Right lobe of liver (tissue), 6 donors: Measurements from ENCODE around the gene SEC23A. TPM values are rescaled to one million over a fixed set of nuclear protein-coding genes. Genes with fewer than 3 reads are reported as not detected.
"Not testable (repeated sequence)": the region's sequence is repeated elsewhere in the genome, so short reads cannot be mapped to it uniquely, and the experiment has no call there.

Source experiments
- ATAC-seq, 4 donors: fragments of 200-7000 bp; cut with Tn5 transposase; one replicate each; pipeline ENCODE4 v1.9.1; 2020; ENCODE audit warnings: mild to moderate bottlenecking in 4 of 4, moderate library complexity in 4 of 4
- DNase-seq, 3 donors: peaks; one replicate each; pipeline ENCODE4 v3.0.0-alpha.2; 2020
- H3K27ac ChIP-seq, 3 donors: fragments of 200-600 bp; one replicate each; pipeline ENCODE4 v1.8.0; 2022
- H3K27me3 ChIP-seq, 2 donors: fragments of 200-600 bp; one replicate each; pipeline ENCODE4 v1.8.0; 2022
- H3K36me3 ChIP-seq, 4 donors: fragments of 200-600 bp; sonication (generic) in 1 of 4; one replicate each; pipeline versions ENCODE4 v1.5.1 to v1.8.0; 2017 to 2022; ENCODE audit warnings: control low read depth in 1 of 4
- H3K4me1 ChIP-seq, 4 donors: fragments of 200-600 bp; sonication (generic) in 1 of 4; one replicate each; pipeline versions ENCODE4 v1.5.1 to v1.8.0; 2017 to 2022; ENCODE audit warnings: control low read depth in 1 of 4
- H3K4me3 ChIP-seq, 3 donors: fragments of 200-600 bp; one replicate each; pipeline ENCODE4 v1.8.0; 2022
- H3K9me3 ChIP-seq, 4 donors: fragments of 200-600 bp; sonication (generic) in 1 of 4; one replicate each; pipeline versions ENCODE4 v1.5.1 to v1.8.0; 2017 to 2022; ENCODE audit warnings: control low read depth in 1 of 4
- POLR2A ChIP-seq: fragments of 450-650 bp; IDR thresholded peaks from one replicate; pipeline ENCODE4 v1.6.1; 2017; ENCODE audit warnings: antibody characterized with exemption, mild to moderate bottlenecking
- WGBS: methylation state at CpG from one replicate; pipeline ENCODE4 v1.1.6; 2018; ENCODE audit warnings: low coverage, low lambda C conversion rate; ENCODE audit not compliant: insufficient coverage; ENCODE audit errors: missing lambda C conversion rate; 5-methylcytosine and 5-hydroxymethylcytosine counted together
- intact Hi-C, 2 donors: fragments of 100-400 bp; cut with DNase I; formaldehyde crosslinking; loops; one replicate each; pipeline versions ENCODE4 v1.11.2 to v1.14.1; 2022
- total RNA-seq, 6 experiments: library from RNA; depleted of rRNA in 2 of 6; stranded (reverse); fragments of >200 nt in 2 of 6; fragmentation: NEBNext Ultra II Directional in 3 of 6; extraction: Animal tissue kit (Norgen Biotek cat#: 25700) in 3 of 6; gene quantifications; one replicate each; pipeline versions ENCODE4 v1.1.0 to v1.2.4, GENCODE V29; 2016 to 2023
- TF ChIP-seq, protein P1 (sequence below), 4 donors: fragments of 200-600 bp in 3 of 4; fragments of 450-650 bp in 1 of 4; IDR thresholded peaks; one replicate each; pipeline versions ENCODE4 v1.5.1 to v1.8.0; 2016 to 2022; ENCODE audit warnings: antibody characterized with exemption in 4 of 4, mild to moderate bottlenecking in 2 of 4
- donor health status: DM: no; HTN: yes; CAD: no.
- donor health status: DM: no; HTN: no; CAD: no.
- donor health status: DM: no; HTN: no; CAD: no.
- donor health status: DM: no; HTN: yes; CAD: no.
- donor health status: DM: no; HTN: yes; CAD: no.

SEC23A gene
- total RNA-seq, 6 experiments from 2014 or later = 69.2 to 107 (median 88.1) TPM

DNA sequence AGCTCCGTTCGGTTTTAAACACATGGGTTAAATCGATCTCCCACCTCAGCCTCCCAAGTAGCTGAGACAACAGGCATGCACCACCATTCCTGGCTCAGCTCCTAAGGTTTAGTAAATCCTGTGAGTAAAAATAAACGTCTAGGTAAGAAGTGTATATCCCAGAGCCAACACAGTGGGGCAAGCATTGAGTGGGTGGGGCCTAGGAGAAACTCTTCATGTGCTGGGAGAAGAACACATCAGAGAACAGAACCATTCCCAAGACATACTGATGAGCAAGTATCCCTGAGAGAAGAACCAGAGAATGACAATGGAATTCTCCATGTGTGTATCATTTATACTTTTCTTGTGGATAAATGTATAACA lies 86.3 kb downstream of the SEC23A start:
- DNase-seq (no peak), ATAC-seq (peak in 2 of 4 donors; percentile 19 to 39)
- peak overlapping the region in 1 of 3 donors; percentile 18 for H3K27ac ChIP-seq
- 74% methylated on average over 4 of the region's 4 CpGs for WGBS
- no peaks in the 10 kb centered on the region for H3K36me3 ChIP-seq
- peaks cover 0 to 18% (median 2%) of the 10 kb centered on the region in 4 donors for H3K4me1 ChIP-seq
- H3K27me3 ChIP-seq = no peaks in the 10 kb centered on the region
- H3K9me3 ChIP-seq = no peaks in the 10 kb centered on the region
- H3K4me3 ChIP-seq = no peak overlapping the region
- TF ChIP-seq, protein P1, sequence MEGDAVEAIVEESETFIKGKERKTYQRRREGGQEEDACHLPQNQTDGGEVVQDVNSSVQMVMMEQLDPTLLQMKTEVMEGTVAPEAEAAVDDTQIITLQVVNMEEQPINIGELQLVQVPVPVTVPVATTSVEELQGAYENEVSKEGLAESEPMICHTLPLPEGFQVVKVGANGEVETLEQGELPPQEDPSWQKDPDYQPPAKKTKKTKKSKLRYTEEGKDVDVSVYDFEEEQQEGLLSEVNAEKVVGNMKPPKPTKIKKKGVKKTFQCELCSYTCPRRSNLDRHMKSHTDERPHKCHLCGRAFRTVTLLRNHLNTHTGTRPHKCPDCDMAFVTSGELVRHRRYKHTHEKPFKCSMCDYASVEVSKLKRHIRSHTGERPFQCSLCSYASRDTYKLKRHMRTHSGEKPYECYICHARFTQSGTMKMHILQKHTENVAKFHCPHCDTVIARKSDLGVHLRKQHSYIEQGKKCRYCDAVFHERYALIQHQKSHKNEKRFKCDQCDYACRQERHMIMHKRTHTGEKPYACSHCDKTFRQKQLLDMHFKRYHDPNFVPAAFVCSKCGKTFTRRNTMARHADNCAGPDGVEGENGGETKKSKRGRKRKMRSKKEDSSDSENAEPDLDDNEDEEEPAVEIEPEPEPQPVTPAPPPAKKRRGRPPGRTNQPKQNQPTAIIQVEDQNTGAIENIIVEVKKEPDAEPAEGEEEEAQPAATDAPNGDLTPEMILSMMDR (IDR thresholded peaks at IDR 0.05) = no peak
- no peak for TF ChIP-seq POLR2A
- intact Hi-C loops = loop anchor here in 1 of 2 donors (10.0 kb wide), 1 partner anchor 152 kb away; no protein-coding TSS in a partner anchor

- ATAC-seq (peak; percentile 68 to 93 (median 87)), DNase-seq (no peak)
- no peak for TF ChIP-seq POLR2A
- TF ChIP-seq, protein P1 (IDR thresholded peaks at IDR 0.05) = no peak
- H3K36me3 ChIP-seq = no peaks in the 10 kb centered on the region
- no peak overlapping the region for H3K4me3 ChIP-seq
- peaks cover 0 to 18% (median 2%) of the 10 kb centered on the region in 4 donors for H3K4me1 ChIP-seq
- H3K27me3 ChIP-seq = no peaks in the 10 kb centered on the region
- intact Hi-C loops = loop anchor here in 1 of 2 donors (10.0 kb wide), 1 partner anchor 151 kb away; no protein-coding TSS in a partner anchor
- peak overlapping the region in 1 of 3 donors; percentile 18 for H3K27ac ChIP-seq
- no peaks in the 10 kb centered on the region for H3K9me3 ChIP-seq
- WGBS = 52% methylated on average over 3 of the region's 3 CpGs
Measured at GRCh38 chr14:39015964-39016577, 87.0 kb downstream of the SEC23A start.

- intact Hi-C loops = loop anchor here in 1 of 2 donors (10.0 kb wide), 1 partner anchor 151 kb away; no protein-coding TSS in a partner anchor
- H3K27ac ChIP-seq = no peak overlapping the region
- H3K36me3 ChIP-seq = no peaks in the 10 kb centered on the region
- H3K4me1 ChIP-seq = peaks cover 0 to 18% (median 2%) of the 10 kb centered on the region in 4 donors
- DNase-seq (no peak), ATAC-seq (peak; percentile 83 to 90 (median 88))
- no peak overlapping the region for H3K4me3 ChIP-seq
- 26% methylated on average over 5 of the region's 5 CpGs for WGBS
- H3K9me3 ChIP-seq = no peaks in the 10 kb centered on the region
- H3K27me3 ChIP-seq = no peaks in the 10 kb centered on the region
- TF ChIP-seq POLR2A = no peak
- TF ChIP-seq, protein P1 (IDR thresholded peaks at IDR 0.05) = peak; percentile 65 to 86 (median 80)
Measured at GRCh38 chr14:39015360-39015961, 87.6 kb downstream of the SEC23A start.

GRCh38 chr14:39014460-39014859 lies 88.6 kb downstream of the SEC23A start:
- TF ChIP-seq, protein P1 (IDR thresholded peaks at IDR 0.05) = no peak
- no peak for TF ChIP-seq POLR2A
- no peaks in the 10 kb centered on the region for H3K9me3 ChIP-seq
- 63% methylated on average over 1 of the region's 1 CpG for WGBS
- H3K36me3 ChIP-seq = no peaks in the 10 kb centered on the region
- DNase-seq = no peak
- no peak overlapping the region for H3K27ac ChIP-seq
- ATAC-seq = no peak
- H3K27me3 ChIP-seq = no peaks in the 10 kb centered on the region
- intact Hi-C loops = loop anchor here in 1 of 2 donors (10.0 kb wide), 1 partner anchor 150 kb away; no protein-coding TSS in a partner anchor
- no peak overlapping the region for H3K4me3 ChIP-seq
- H3K4me1 ChIP-seq = peaks cover 0 to 18% (median 2%) of the 10 kb centered on the region in 4 donors

DNA sequence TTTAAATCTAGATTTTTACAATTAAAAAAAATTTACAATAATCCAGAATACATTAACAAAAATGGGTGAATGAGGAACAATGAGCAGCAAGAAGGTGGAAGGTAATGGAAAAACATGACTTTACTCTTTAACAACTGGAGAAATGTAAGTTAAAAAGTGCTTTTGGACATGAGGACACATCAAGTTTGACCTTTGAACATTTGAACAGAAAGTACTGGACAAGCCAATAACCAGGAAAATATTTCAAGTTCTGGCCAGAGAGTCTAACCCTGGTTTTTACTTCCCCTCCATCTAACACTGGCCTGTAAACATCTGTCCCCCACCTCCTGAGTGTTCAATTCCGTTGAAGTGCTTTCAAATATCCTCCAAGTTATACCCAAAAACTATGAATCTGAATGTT lies 94.1 kb downstream of the SEC23A start:
- H3K27me3 ChIP-seq, H3K36me3 ChIP-seq, H3K9me3 ChIP-seq, DNase-seq, H3K4me1 ChIP-seq, intact Hi-C loops, H3K4me3 ChIP-seq: not testable (repeated sequence)
- peak overlapping the region in 1 of 3 donors; percentile 6 for H3K27ac ChIP-seq
- WGBS = 38% methylated on average over 1 of the region's 1 CpG
- ATAC-seq = peak; percentile 66 to 88 (median 78)
